Measurements from ENCODE around the gene MLX.

MLX gene

GRCh38 chr17:42529061-42529460 lies 37.8 kb upstream of the MLX start:
- H3K4me1 ChIP-seq (ENCODE audit: insufficient read depth, insufficient read length): peaks cover 8% of the 10 kb centered on the region
- H3K27me3 ChIP-seq (ENCODE audit: insufficient read depth, insufficient read length): peaks cover 5% of the 10 kb centered on the region
- H3K9me3 ChIP-seq (ENCODE audit: insufficient read depth, low read length): no peaks in the 10 kb centered on the region; the same call in 1 of the 2 replicates
- DNase-seq (ENCODE audit: low read depth, low spot score): no peak
- TF ChIP-seq ZNF274 (IDR thresholded peaks at IDR 0.05; ENCODE audit: low read depth, low read length) (no peak), YY1 (IDR thresholded peaks at IDR 0.05; ENCODE audit: insufficient read depth, insufficient read length) (no peak), SUZ12 (IDR thresholded peaks at IDR 0.05; ENCODE audit: extremely low read depth, insufficient read depth, insufficient read length) (no peak)
- no peak overlapping the region for H3K4me3 ChIP-seq (ENCODE audit: insufficient read length, low read depth)
- no peaks in the 10 kb centered on the region for H3K36me3 ChIP-seq (ENCODE audit: insufficient read depth, insufficient read length, low read length)
- no peak overlapping the region for H3K9ac ChIP-seq (ENCODE audit: insufficient read length, low read depth)

- peaks cover 13% of the 10 kb centered on the region for H3K4me1 ChIP-seq (ENCODE audit: insufficient read depth, insufficient read length)
Measured at GRCh38 chr17:42530952-42531454, 35.9 kb upstream of the MLX start.

GRCh38 chr17:42531455-42532354 lies 35.2 kb upstream of the MLX start:
- peak overlapping the region; percentile 57 for H3K9ac ChIP-seq (ENCODE audit: insufficient read length, low read depth)

More at GRCh38 chr17:42530952-42531454, 35.9 kb upstream of the MLX start:
- Histone ChIP-seq H3K36me3 (ENCODE audit: insufficient read depth, insufficient read length, low read length) (no peaks in the 10 kb centered on the region), H3K4me3 (ENCODE audit: insufficient read length, low read depth) (no peak overlapping the region), H3K9ac (ENCODE audit: insufficient read length, low read depth) (no peak overlapping the region), H3K9me3 (ENCODE audit: insufficient read depth, low read length) (no peaks in the 10 kb centered on the region; the same call in 1 of the 2 replicates), H3K27me3 (ENCODE audit: insufficient read depth, insufficient read length) (peaks cover 5% of the 10 kb centered on the region)
- no peak for TF ChIP-seq YY1 (IDR thresholded peaks at IDR 0.05; ENCODE audit: insufficient read depth, insufficient read length)
- TF ChIP-seq SUZ12 (IDR thresholded peaks at IDR 0.05; ENCODE audit: extremely low read depth, insufficient read depth, insufficient read length): no peak
- TF ChIP-seq ZNF274 (IDR thresholded peaks at IDR 0.05; ENCODE audit: low read depth, low read length): no peak
- no peak for DNase-seq (ENCODE audit: low read depth, low spot score)

GRCh38 chr17:42535155-42536047 lies 31.5 kb upstream of the MLX start:
- peaks cover 11% of the 10 kb centered on the region for H3K4me1 ChIP-seq (ENCODE audit: insufficient read depth, insufficient read length)
- H3K36me3 ChIP-seq (ENCODE audit: insufficient read depth, insufficient read length, low read length): peaks cover 20% of the 10 kb centered on the region
- H3K27me3 ChIP-seq (ENCODE audit: insufficient read depth, insufficient read length): peaks cover 5% of the 10 kb centered on the region
- no peaks in the 10 kb centered on the region for H3K9me3 ChIP-seq (ENCODE audit: insufficient read depth, low read length)
- DNase-seq (ENCODE audit: low read depth, low spot score): no peak
- peak overlapping the region; percentile 85 for H3K9ac ChIP-seq (ENCODE audit: insufficient read length, low read depth)
- H3K4me3 ChIP-seq (ENCODE audit: insufficient read length, low read depth): peak overlapping the region; percentile 75
- TF ChIP-seq ZNF274 (IDR thresholded peaks at IDR 0.05; ENCODE audit: low read depth, low read length): no peak
- no peak for TF ChIP-seq SUZ12 (IDR thresholded peaks at IDR 0.05; ENCODE audit: extremely low read depth, insufficient read depth, insufficient read length)
- no peak for TF ChIP-seq YY1 (IDR thresholded peaks at IDR 0.05; ENCODE audit: insufficient read depth, insufficient read length)

More at GRCh38 chr17:42531455-42532354, 35.2 kb upstream of the MLX start:
- Histone ChIP-seq H3K27me3 (ENCODE audit: insufficient read depth, insufficient read length) (peaks cover 5% of the 10 kb centered on the region), H3K4me1 (ENCODE audit: insufficient read depth, insufficient read length) (peaks cover 13% of the 10 kb centered on the region), H3K9me3 (ENCODE audit: insufficient read depth, low read length) (no peaks in the 10 kb centered on the region; the same call in 1 of the 2 replicates), H3K4me3 (ENCODE audit: insufficient read length, low read depth) (peak overlapping the region; percentile 39), H3K36me3 (ENCODE audit: insufficient read depth, insufficient read length, low read length) (no peaks in the 10 kb centered on the region)
- TF ChIP-seq ZNF274 (IDR thresholded peaks at IDR 0.05; ENCODE audit: low read depth, low read length): no peak
- TF ChIP-seq YY1 (IDR thresholded peaks at IDR 0.05; ENCODE audit: insufficient read depth, insufficient read length): no peak
- TF ChIP-seq SUZ12 (IDR thresholded peaks at IDR 0.05; ENCODE audit: extremely low read depth, insufficient read depth, insufficient read length): no peak
- no peak for DNase-seq (ENCODE audit: low read depth, low spot score)

- Histone ChIP-seq H3K9me3 (ENCODE audit: insufficient read depth, low read length) (no peaks in the 10 kb centered on the region), H3K9ac (ENCODE audit: insufficient read length, low read depth) (peak within 1 kb of the TSS; percentile 85), H3K4me1 (ENCODE audit: insufficient read depth, insufficient read length) (peaks cover 13% of the 10 kb centered on the region), H3K36me3 (ENCODE audit: insufficient read depth, insufficient read length, low read length) (peaks cover 23% of the 10 kb centered on the region), H3K4me3 (ENCODE audit: insufficient read length, low read depth) (peak within 1 kb of the TSS; percentile 75), H3K27me3 (ENCODE audit: insufficient read depth, insufficient read length) (peaks cover 4% of the 10 kb centered on the region)
- TF ChIP-seq YY1 (IDR thresholded peaks at IDR 0.05; ENCODE audit: insufficient read depth, insufficient read length) (no peak), SUZ12 (IDR thresholded peaks at IDR 0.05; ENCODE audit: extremely low read depth, insufficient read depth, insufficient read length) (no peak), ZNF274 (IDR thresholded peaks at IDR 0.05; ENCODE audit: low read depth, low read length) (no peak)
- DNase-seq (ENCODE audit: low read depth, low spot score): peak; percentile 71
Measured at GRCh38 chr17:42536048-42536371, 30.9 kb upstream of the MLX start, which contains the start of gene NAGLU. TSS of gene NAGLU (plus strand) at chr17:42536241. CDS start at chr17:42536273, 32 bp downstream.

GRCh38 chr17:42536372-42537155 lies 30.3 kb upstream of the MLX start:
- H3K27me3 ChIP-seq (ENCODE audit: insufficient read depth, insufficient read length): no peaks in the 10 kb centered on the region
- no peaks in the 10 kb centered on the region for H3K9me3 ChIP-seq (ENCODE audit: insufficient read depth, low read length)
- peak overlapping the region; percentile 85 for H3K9ac ChIP-seq (ENCODE audit: insufficient read length, low read depth)
- peak overlapping the region; percentile 75 for H3K4me3 ChIP-seq (ENCODE audit: insufficient read length, low read depth)
- H3K4me1 ChIP-seq (ENCODE audit: insufficient read depth, insufficient read length): peaks cover 14% of the 10 kb centered on the region
- peaks cover 28% of the 10 kb centered on the region for H3K36me3 ChIP-seq (ENCODE audit: insufficient read depth, insufficient read length, low read length)
- DNase-seq (ENCODE audit: low read depth, low spot score): no peak
- TF ChIP-seq SUZ12 (IDR thresholded peaks at IDR 0.05; ENCODE audit: extremely low read depth, insufficient read depth, insufficient read length) (no peak), ZNF274 (IDR thresholded peaks at IDR 0.05; ENCODE audit: low read depth, low read length) (no peak), YY1 (IDR thresholded peaks at IDR 0.05; ENCODE audit: insufficient read depth, insufficient read length) (no peak)

All from NT2/D1 (cell line).